ENCODE measurements around the gene TBC1D22A.

DNA sequence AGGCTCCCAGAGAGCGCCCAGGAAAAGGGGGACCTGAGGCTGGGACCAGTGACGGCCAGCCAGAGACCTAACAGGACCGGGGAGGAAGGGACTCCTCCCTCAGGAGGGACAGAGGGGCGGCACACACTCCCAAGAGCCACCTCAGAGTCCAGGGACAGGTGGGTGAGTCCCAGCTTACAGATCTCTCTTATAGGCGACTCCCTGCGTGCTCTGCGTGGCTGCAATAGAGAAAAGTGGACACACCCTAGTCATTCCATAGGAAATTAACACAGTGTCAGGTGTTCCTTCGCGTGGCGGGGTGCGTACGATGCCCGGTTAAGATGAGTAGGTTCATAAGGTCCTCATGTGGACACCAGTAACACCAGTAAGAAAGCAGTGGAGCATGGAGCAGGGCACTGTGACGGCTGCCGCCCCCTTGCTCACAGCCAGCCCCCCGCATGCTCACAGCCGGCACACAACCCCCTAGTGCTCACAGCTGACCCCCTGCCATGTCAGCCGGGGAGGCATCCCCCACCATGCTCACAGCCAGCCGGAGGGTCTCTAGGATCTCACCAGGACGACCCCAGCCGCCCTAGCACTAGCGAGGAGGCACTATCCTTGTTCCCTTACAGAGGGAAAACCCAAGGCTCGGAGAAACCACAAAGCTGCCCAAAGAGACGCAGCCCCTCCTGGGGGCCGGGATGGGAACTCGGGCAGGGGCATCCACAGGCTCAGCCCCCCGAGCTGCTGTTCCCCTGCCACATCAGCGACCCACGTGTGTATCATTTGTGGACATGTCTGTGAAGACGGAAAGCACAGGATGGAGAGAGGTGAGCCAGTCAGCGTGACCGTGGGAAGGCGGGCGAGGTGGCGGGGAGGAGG is 426.8 kb downstream of the TBC1D22A start:
- TF ChIP-seq, protein P1, sequence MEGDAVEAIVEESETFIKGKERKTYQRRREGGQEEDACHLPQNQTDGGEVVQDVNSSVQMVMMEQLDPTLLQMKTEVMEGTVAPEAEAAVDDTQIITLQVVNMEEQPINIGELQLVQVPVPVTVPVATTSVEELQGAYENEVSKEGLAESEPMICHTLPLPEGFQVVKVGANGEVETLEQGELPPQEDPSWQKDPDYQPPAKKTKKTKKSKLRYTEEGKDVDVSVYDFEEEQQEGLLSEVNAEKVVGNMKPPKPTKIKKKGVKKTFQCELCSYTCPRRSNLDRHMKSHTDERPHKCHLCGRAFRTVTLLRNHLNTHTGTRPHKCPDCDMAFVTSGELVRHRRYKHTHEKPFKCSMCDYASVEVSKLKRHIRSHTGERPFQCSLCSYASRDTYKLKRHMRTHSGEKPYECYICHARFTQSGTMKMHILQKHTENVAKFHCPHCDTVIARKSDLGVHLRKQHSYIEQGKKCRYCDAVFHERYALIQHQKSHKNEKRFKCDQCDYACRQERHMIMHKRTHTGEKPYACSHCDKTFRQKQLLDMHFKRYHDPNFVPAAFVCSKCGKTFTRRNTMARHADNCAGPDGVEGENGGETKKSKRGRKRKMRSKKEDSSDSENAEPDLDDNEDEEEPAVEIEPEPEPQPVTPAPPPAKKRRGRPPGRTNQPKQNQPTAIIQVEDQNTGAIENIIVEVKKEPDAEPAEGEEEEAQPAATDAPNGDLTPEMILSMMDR (IDR thresholded peaks at IDR 0.05) = no peak
- no peak for TF ChIP-seq POLR2A (IDR thresholded peaks at IDR 0.05)

All from heart left ventricle (tissue), 13 donors.